Measurements from ENCODE around the gene PRDX5.

The PRDX5 gene

DNA sequence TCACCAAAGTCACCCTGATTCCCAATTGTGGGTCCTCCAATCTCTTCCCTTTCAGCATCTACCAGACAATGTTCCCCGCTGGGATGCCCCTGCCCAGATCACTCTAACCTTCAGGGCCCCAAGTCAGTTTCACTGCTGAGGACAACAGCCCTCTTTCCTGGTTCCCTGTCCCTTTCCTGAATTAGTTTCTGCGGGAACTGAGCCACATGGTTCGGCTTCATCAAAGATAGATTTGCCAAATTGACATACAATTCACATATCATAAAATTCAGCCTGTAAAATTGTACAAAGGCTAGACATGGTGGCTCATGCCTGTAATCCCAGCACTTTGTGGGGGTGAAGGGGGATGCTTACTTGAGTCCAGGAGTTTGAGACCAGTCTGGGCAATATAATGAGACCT, 10.1 kb downstream of the PRDX5 start:
- DNase-seq: no peak

DNA sequence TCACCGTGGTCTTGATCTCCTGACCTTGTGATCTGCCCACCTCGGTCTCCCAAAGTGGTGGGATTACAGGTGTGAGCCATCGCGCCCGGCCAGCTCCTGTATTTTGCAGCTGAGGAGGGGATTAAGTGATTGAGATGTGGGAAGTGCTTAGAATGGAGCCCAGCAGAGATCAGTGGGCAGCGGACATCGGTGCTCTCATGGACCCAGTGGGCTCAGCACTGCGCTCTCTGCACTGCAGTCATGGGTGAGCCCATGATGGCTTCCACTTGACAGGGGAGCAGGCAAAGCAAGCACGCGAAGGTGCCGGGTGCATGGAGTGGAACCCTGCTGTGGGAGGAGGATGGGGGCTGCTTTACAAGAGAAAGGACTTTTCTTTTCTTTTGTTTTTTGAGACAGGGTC, 13.0 kb downstream of the PRDX5 start:
- no peak for DNase-seq

DNA sequence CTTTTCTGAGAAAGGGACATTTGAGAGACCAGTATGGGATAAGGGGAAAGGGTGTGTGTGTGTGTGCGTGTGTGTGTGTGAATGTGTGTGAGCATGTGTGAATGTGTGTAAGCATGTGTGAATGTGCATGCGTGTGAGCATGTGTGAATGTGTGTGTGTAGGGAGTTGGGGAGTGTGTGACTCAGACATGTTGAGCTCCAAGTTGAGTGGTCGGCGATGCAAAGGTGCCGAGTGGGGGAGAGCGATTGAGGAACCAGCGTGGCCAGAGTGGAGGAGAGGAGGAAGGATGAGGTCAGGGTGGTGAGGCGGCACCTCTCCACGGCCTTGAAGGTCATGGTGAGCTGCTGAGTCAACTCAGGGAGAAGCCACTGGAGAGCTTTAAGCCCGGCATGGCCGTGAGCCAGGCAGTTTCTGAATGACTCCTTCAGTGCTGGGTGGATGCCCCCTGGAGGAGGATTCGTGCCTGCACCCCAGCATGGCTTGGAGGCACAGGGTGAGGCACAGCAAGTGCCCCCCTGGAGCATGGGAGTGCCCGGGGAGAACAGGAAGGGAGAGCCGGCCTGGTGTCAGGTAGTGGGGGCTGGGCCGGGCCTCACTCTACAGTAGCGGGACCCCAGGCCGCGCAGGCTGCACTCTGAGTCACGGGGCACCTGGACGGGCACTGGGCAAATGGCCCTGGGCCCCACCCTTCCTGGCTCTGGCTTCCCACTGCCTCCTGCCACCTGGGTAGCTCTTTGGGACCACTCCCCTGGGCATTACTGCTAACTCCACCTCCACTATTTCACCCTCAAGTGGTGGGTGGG, 13.8 kb downstream of the PRDX5 start:
- peak; percentile 83 to 84 for DNase-seq

- no peak for DNase-seq
Observed at GRCh38 chr11:64333556-64333955, 15.6 kb downstream of the PRDX5 start.

GRCh38 chr11:64334764-64335735, 17.1 kb downstream of the PRDX5 start:
- DNase-seq: peak; percentile 95 to 97

- DNase-seq: no peak
Observed at GRCh38 chr11:64337538-64338249, 19.8 kb downstream of the PRDX5 start.

GRCh38 chr11:64338716-64339115, 20.8 kb downstream of the PRDX5 start:
- DNase-seq: no peak

DNA sequence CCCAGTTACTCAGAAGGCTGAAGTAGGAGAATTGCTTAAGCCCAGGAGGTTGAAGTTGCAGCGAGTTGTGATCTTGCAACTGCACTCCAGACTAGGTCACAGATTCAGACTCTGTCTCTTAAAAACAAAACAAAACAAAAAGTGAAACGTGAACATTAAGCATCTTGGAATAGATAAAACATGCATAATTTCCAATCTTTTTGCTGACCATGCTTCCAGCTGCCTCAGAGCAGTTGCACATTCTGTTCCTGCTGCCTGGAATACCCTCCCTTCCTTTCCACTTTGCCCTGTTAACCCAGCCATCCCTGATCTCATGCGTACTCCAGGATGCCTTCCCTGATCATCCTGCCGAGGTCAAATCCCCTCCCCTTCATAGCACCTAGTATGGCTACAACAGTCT, 21.4 kb downstream of the PRDX5 start:
- no peak for DNase-seq

DNA sequence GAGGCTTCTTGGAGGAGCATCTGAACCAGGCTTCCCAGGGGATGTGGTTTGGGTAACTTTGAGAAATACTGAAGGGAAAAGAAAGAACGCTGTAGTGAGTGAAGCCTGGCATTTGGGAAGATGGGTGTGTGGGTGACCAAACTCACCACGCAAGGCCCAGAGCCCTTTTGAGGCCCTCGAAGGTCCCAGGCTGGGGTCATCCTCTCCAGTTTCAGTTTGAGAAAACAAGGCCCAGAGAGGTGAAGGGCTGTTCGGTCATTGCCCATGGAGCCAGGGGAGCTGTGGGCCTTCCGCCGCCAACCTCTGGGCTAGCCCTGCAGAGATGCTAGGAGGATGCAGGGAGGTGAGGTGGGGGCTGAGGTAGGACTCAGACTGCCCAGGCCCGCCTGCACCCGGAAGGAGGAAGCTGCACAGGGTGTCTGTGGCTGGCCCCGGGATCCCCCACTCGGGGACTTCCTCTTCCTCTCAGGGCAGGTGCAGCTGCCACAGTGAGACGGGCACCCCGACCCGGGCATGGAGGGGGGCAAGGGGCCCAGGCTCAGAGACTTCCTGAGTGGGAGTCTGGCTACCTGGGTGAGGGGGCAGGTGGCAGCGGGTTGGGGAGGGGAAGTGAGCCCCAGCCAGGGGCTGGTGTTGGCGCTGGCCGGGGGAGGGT, 22.0 kb downstream of the PRDX5 start, which contains the start of gene CCDC88B:
CCDC88B (plus strand) TSS at position 451 of the 655 bp plus-strand sequence; CDS start at position 514, 63 bp downstream.
- DNase-seq: no peak

GRCh38 chr11:64340671-64341335, 22.9 kb downstream of the PRDX5 start:
- DNase-seq: no peak

DNA sequence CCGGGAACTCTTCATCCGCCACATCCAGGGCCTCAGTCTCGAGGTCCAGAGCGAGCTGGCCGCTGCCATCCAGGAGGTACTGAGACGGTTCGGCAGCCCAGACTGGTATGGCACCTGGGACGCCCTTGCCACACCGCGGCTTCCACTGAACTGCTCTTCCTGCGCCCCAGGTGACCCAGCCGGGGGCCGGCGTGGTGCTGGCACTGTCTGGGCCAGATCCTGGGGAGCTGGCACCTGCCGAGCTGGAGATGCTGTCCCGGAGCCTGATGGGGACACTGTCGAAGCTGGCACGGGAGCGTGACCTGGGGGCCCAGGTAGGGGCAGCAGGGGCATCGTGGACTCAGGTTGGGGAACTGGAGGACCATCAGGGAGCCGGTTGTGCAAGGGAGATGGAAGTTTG, 23.5 kb downstream of the PRDX5 start:
- DNase-seq: no peak

DNA sequence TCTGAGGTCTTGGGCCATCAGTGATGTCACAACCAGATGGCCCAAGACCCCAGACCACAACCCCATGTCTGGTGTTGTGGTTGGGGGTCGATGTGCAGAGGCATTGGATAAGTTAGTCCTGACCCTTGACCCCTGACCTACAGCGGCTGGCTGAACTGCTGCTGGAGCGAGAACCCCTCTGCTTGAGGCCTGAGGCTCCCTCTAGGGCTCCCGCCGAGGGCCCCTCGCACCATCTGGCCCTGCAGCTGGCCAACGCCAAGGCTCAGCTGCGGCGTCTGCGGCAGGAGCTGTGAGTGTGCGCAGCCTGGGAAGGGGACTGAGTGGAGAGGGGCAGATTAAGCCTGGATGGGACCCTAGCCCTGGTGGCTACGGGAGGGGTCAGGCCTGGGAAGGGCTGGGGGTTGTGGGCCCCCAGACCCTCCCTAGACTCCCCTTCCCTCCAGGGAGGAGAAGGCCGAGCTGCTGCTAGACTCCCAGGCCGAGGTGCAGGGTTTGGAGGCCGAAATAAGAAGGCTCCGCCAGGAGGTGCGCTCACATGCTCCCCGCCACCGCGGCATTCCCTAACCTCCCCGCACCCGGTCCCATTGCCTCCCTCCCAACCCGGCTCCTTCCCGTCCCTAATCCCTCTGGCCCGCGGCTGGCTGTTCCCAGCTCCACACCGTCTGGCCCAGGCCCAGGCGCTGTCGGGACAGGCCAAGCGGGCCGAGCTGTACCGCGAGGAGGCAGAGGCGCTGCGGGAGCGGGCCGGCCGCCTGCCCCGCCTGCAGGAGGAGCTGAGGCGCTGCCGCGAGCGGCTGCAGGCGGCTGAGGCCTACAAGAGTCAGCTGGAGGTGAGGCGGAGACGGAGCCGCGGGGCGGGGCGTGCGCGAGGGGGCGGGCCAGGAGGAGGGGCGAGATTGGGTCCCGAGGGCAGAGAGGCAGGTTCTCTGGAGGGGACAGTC, 24.2 kb downstream of the PRDX5 start:
- DNase-seq: no peak

GRCh38 chr11:64342869-64343745, 25.2 kb downstream of the PRDX5 start:
- no peak for DNase-seq

- DNase-seq: no peak
Observed at GRCh38 chr11:64343767-64344559, 26.0 kb downstream of the PRDX5 start.

DNA sequence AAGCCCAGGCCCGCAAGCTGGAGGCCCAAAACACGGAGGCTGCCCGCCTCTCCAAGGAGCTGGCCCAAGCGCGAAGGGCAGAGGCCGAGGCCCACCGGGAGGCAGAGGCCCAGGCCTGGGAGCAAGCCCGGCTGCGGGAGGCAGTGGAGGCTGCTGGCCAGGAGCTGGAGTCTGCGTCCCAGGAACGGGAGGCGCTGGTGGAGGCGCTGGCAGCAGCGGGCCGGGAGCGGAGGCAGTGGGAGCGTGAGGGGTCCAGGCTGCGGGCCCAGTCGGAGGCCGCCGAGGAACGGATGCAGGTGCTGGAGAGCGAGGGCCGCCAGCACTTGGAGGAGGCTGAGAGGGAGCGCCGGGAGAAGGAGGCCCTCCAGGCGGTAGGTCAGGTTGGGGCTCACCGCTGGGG, 26.9 kb downstream of the PRDX5 start:
- no peak for DNase-seq

GRCh38 chr11:64347193-64347867, 29.4 kb downstream of the PRDX5 start:
- DNase-seq: no peak

GRCh38 chr11:64348383-64349024, 30.6 kb downstream of the PRDX5 start:
- no peak for DNase-seq

- DNase-seq: no peak
Observed at GRCh38 chr11:64349025-64349387, 31.1 kb downstream of the PRDX5 start.

All from SW 1271 (cell line).